CD4-positive, alpha-beta T cell treated with Interleukin-17A for 4 hours (primary cell): ENCODE results near the gene MED13L.
A peak's percentile ranks its signal among the peaks of the same experiment; 100 is the strongest.

Experiments
- DNase-seq: peaks from one replicate; pipeline ENCODE4 v3.0.0-alpha.2; 2020; ENCODE audit warnings: mixed read lengths

MED13L gene

DNA sequence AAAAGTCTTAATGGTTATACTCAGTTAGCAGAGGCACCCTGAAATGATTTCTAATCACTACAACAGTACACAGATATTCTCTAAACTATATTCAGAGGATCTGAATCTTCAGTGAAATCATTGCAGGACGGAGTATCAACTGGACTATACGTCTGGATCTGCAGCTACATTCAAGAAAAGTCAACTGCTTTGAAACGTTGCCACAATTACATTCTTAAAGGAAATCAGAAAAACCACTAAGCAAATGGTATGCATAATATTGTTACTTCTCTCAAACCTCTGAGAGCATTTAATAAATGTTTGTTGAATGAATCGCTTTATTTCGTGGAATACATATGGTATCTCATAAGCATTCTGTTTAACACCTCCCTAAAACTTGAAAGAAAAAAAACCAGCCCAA is 67.4 kb downstream of the MED13L start:
- DNase-seq = no peak

DNA sequence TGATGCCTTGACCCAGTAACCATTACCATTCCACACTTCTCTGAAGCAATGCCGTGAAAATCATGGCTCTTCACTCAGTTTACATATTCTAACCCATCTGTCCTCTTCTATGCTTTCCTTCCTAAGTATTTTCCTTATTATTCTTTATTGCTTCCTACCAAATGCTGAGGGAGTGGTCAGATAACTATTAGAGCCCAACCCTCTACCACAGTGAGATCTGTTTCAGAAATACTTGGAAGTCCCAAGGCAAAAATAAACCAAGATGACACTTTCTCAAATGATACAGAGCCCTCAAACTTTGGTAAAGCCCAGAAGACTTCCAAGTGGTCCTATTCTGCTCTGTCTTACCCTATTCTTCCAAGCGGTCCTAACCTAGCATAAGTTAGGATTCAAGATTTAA is 68.0 kb downstream of the MED13L start:
- DNase-seq = no peak

DNA sequence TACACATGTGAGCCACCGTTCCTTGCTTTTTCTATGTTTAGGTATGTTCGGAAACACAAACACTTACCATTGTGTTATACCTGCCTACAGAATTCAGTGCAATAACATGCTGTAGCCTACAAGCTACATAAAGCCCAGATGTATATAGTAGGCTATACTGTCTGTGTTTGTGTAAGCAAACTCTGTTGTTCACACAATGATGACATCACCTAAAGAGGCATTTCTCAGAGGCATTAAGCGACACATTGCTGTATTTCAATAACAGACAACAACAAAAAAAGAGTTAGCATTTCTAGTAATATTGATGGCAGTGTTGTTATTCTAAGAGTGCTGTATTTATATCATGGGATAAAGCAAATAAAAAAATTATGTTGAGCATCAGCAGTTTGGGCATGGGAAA is 70.2 kb downstream of the MED13L start:
- DNase-seq = no peak

DNA sequence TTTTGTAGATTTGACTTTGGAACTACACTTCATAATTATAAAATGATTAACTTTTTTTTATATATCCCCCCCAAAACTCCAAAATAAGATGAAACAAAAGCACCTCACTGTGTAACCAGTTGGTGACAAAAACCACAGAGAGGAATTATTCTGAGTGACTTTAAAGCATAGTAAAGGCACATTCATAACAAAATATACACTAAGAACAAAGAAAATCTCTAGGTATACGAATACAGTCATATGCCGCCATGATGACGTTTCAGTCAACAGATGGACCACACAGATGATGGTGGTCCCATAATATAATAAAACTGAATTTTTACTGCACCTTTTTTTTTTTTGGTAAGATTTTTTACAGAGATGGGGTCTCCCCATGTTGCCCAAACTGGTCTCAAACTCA is 70.7 kb downstream of the MED13L start:
- DNase-seq = no peak

DNA sequence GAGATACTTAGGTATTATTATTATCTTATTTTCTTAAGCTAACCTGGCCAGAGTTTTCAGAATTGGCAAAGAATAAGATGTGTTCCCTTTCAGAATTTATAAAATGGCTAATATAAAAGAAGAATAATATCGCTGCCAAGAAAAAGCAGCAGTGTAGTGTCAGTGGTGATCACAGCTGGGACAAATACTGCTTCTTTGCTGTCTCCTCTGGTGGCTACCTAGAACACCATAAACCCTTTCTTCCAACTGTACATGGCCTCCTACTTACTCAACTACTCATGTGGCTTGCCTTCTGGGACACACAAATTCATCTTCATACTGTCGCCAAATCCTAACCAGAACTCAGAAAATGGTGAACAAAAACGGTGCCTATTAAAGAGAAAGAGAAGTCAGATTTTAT is 72.7 kb downstream of the MED13L start:
- DNase-seq = no peak

DNA sequence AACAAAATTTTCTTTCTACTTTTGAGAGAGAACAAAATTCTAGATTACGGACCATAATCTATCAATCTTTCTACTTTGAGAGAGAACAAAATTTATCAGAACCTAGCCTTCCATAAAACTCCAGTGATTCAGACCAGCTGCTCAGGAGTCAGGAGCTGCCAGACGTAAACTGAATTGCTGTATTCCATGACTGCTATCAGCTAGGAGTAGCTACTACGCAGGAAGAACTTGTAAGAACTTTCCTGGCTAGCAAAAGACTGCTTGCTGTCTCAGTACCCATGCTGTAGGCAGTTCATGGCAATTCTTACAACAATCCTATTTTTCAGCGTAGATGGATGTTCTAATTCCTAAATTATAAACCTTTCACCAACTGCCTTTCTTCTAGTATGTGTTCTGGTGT is 73.3 kb downstream of the MED13L start:
- no peak for DNase-seq

DNA sequence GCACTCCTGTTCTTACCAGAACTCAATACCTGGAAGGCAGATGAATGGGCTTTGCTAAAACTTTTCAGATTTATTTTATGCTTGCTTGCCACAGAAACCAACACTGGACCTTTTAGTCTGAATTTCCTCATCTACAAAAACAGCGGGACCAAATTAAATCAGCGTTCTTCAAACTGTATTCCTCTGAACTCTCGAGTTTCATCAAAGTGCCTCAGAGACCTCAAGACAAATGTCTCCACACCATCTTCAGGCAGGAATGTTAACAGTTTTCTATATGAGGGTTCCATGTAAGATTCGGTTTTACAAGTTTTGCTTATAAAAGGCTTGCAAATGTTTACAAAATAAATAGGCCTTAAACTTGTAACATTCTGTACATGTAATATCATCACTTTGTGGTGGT is 74.6 kb downstream of the MED13L start:
- DNase-seq = no peak

DNA sequence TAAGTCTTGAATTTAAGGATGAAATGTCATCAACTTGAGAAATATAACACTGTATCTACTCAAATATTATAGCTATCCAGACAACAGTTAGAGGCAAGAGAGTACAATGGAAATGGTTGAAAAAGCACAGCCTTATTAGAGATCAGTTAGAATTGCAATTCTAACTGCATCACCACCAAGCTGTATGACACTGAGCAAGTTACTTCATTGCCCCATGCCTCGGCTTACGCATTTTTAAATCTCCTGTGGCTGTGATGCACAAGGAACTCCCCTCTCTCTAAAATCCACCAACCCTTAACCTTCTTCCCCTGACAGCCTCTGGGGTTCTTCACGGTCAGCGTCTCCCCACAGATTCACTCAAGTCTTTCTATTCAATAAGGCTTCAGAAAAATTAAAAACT is 75.1 kb downstream of the MED13L start:
- no peak for DNase-seq

DNA sequence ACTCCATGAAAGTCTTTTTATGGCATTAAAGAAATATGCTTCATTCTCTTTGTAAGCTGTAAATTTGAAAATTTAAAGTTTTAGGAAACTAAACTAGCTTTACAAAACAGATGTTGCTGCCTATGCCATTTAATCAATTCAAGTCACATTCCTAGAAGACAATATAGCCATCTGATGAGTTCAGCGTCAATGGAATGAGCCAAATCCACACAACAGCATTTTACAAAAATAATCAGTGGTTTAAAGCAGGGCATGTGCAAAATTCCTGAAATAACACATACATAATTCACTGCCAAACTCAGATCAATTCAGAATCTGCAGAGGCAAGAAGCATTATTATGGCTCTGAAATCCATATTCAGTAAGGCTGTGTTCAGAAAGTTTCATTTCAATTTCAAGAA is 75.6 kb downstream of the MED13L start:
- no peak for DNase-seq

DNA sequence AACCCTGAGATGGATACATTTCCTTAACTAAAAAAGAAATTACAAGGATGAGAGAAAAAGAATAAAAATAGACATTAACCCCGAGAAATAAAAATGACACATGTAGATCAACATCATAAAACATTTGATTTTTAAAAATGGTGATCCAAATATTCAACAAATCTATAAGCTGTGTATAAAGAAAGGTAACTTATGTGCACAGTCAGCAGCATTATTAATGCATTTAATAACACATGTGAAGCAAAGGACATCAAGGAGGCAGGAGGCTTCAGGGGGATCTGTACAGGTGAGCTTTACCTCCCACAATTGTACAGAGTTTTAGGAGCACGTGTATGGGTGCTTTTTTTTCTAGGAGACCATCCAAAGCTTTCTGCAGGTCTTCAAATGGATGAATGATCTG is 76.1 kb downstream of the MED13L start:
- no peak for DNase-seq

DNA sequence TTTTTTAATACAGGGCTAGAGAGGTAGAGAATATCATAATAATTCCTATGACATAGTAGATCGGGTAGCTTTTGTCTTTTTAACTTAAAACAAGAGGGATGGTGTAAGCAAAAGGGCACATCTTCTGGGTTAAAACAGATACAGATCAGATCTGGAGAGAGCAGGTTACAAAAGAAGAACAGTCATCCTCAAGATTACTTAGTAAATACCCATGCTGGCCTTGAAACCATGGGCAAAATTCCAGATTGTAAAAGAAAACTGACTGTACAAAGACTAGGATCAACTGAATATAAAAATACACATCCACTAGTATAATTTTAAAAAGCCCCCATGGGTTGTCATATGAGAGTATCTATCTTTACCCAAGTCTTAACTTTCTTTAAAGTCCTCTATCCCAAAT is 76.7 kb downstream of the MED13L start:
- no peak for DNase-seq

DNA sequence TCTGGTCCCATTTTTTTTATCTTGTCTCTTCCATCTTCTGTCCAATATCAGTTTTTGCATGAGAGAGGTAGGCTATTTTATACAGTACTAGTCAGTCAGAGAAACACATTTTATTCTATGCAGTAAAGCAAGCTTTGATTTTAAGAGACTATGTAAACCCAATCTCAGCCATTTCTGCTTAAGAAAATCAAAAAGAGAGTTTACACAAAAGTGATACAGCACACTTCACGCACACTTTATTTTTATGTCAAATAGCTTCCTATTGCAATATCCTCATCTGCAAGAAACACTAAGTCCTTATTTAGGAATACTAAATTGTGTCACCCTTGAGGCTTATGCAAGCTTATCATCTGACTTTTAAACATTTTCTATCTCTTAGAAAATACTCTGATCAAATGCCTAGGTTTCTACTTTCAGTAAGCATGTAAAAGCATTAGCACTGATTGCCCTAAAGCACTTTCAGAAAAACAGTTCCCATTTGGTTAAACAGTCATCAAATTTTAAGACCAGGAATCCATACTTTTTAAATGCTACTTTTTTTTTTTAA is 78.3 kb downstream of the MED13L start:
- DNase-seq = no peak

DNA sequence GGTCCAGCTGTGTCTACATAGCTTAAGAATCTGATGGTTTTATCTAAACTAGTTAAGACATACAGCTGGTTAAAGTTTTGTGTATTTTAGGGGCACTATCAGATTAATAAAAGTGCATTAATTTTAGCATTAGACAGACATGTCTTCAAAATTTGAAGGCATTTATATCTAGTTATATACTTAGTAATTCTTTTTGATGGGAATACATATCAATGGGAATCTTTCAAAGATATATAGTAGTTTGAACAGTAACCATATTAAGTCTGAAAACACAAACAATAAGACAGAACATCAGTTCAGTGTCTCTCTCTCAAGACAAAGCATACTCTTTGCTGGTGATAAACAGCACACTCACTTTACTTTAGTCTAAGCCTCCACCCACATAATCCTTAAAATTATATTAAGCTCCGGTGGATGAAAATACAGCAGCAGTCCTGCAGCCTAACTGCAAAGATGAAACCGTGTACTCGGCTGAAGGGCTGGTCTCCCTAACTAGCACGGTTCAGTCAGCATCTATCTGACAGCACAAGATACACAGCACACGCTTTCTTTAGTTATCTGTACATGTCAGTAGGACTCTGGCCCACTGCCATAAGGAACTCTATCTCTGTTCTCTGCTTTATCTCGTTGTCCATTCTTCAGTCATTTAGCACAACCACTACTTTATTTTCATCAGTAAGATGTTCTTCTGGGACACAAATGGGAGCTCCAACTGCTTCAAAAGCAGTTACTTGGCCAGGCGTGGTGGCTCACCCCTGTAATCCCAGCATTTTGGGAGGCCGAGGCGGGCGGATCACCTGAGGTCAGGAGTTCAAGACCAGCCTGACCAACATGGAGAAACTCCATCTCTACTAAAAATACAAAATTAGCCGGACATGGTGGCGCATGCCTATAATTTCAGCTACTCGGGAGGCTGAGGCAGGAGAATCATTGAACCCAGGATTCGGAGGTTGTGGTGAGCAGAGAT is 80.5 kb downstream of the MED13L start:
- no peak for DNase-seq

DNA sequence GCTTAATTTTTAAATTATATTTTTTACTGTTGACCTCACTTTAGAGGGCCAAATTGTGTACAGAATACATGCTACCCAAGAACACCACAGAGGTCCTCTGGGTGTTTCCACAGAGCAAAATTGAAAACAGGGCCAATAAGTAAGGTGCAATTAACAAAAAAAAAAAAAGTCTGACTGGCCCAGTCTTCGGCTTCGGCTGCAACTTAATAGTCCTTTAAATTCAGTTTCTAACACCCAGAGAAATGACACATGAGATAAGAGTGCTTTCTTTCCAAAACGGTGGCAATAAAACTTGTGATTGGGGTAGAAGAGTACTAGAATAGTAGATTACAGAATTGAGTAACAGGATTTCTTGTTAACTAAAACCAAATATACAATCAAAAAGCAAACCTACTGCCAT is 81.3 kb downstream of the MED13L start:
- DNase-seq = no peak

DNA sequence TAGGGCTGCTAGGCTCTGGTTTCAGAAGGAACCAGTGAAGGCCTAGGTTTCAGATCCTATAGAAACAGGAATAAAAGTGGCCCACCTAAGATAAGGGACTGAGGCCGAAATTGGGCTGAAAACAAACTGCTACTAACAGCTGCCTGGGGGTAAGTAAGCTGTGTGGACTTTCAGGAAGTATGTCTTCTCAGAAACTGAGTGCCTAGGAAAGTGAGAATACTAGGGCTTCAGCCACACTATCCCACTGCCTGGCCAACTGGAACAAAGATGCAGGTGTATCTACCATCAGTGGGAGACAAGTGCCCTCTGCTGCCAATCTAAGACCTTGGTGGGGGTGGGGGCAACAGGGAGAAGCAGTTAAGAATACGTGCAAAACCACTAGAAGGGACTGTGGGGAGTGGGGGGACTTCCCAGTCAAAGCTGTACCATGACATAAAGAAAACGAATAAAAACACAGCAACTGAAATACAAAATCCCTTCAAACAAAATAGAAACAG is 82.5 kb downstream of the MED13L start:
- peak; percentile 44 for DNase-seq

DNA sequence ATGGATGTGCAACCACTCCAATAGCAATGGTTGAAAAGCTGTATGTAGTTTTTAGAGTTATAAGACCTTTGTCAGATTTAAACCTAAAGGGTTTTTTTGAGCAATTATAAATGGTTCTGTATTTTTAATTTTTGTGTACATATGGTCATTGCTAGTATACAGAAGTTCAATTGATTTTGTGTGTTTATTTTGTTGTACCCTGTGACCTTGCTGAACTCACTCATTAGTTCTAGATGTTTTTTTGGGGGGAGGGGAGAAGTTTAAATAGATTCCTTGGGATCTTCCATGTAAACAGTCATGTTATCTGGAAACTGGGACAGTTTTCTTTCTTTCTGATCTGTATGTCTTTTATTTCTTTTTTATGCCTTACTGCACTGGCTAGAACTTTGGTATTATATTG is 87.8 kb downstream of the MED13L start:
- DNase-seq = no peak

DNA sequence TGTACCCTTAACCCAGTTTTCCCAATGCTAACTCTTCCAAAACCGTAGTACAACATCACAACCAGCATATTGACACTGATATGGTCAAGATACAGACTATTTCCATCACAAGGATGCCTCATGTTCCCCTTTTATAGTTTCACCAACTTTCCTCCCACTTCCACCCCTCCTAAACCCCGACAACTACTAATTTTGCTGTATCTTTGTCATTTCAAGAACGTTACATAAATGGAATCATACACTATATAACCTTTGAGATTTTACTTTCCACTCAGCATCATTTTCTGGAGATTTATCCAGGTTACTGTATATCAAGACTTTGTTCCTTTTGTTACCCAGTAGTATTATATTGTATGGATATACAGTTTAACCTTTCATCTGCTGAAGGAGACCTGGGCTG is 88.9 kb downstream of the MED13L start:
- DNase-seq = no peak

DNA sequence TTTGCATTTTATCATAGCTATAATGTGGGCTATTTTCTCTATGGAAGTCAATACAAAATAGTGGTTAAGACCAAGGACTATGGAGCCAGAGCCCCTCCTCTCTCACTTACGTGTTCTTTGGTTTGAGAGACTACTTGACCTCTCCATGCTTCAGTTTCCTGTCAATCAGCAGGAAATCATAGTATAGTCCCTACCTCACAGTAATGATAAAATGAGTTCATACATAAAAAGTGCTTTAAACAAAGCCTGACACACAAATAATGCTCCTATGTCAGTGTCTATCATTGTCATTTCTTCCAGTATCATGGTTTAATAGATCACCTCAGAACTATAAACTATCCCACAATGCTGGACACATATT is 90.4 kb downstream of the MED13L start:
- no peak for DNase-seq

DNA sequence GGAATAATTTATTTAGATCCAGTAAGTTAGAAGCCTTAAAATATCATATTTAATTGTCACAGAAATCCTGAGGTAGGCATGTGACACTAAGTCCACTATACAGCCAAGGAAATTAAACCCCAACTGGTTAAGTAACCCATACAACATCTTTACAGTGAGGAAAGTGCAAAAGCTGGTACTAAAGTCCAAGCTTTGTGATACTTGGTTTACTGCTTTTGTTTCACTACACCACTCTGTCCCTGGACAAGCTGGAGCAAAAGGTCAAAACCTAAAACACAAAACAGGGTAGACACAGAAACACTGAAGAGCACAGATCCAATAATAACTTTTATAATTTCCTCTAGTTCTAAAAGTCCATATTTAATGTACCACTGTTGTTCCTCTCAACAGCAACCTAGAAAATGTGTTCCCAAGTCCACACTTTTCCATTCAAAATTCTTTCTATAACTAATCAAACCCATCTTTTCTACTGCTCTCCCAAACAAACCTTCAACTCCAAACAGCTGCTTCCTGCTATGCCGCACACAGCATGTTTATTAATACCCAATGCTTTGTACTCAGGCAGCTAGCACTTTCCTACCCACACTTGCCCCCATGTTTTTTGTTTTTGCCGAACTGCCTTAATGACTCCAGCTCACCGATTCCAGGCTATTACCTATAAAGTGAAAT is 90.9 kb downstream of the MED13L start:
- no peak for DNase-seq

DNA sequence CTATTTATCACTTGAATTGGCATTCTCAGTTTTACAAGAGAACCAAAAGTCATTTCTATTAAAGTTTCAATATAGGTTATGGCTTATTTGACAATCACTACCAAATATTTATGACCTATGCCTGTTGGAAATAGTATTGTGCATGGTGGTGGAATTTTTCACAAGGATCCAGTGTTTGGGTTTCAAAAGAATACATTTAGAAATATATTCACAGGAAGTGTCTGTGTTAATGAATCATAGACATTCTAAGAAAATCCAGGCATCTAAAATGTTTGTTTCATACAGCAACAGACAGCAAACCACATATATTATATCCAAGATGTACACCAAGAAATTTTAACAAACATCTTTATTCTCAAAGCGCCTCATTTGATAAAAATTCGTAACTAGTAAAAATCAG is 92.7 kb downstream of the MED13L start:
- no peak for DNase-seq

DNA sequence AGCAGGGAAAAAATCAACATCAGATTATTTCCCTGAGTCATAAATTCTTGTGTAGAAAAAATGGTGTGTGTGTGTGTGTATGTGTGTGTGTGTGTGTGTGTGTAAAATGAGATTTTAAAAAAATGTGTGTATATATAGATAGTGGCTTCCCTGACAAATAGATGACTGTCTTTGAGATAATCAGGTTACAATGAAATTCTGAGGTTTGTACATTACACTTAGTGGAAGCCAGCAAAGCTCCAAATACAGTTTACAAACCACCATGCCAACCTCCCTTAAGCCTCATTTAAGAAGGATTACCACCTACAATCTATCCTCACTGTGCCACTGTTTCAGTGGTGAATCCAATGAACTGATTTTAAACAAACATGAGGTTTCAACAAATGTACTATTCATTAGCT is 93.8 kb downstream of the MED13L start:
- DNase-seq = no peak

DNA sequence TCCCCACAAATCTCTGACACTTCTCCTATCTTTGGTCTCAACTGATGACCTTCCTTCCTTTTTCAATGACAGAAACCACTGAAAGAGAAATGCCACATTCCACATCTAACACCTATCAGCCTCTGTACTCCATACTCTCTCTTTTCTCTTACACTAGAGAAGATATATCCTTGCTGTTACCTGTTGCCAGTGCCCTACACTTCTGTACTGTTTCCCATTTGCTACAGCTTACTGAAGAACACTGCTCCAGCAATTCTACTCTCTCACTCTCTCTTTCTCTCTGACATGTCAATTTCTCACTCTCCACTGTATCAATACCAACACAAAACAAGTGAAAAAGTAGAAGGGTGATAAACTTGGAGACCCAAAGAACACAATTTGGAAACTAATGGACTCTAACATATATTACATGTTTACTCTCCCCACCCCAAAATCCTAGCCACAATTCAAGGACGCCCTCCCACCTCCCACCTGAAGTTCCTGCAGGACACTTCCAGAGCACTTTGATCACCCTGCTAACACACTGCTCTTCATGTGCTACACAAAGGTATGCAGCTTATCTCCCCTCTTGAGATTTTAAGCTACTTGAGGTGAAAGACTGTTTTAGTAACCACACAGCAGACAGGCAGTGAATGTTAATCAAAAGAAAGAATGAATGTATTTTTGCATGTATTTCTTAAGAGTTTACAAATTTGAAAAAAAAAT is 95.0 kb downstream of the MED13L start:
- DNase-seq = no peak

DNA sequence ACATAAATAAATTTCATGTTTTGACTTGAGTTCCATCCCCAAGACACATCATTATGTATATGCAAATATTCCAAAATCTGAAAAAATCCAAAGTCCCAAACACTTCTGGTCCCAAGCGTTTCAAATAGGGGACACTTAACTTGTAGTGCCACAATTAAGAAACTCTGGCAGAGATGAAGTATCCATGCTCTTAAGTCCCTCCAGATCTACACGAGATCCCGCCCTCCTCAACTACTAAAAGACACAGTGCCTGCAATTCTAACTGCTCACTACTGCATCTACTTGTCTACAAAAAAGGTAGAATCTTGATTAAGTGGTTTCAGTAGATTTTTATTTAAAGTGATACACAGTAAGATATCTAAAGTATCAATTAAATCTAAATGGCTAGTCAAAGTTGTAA is 97.0 kb downstream of the MED13L start:
- no peak for DNase-seq
